ENCODE data around the gene RABGAP1L.

DNA sequence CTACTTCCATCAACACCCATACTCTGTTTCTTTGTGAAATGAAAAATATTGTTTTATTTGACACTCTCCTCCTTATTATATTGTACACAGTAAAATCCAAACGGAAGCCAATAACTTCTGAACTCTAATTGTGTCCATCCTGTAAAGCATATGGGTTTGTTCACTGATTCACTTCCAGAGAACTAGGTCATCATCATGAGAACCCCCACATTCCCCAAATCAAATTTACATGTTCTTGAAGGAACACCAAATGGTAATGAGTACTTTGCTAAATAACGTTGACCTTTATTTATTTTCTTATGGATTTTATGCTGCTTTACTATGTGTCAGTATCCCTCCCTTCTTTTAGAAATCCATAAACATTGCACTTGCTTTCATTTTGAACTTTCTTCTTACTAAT lies 627.0 kb downstream of the RABGAP1L start:
- TF ChIP-seq, protein P1, sequence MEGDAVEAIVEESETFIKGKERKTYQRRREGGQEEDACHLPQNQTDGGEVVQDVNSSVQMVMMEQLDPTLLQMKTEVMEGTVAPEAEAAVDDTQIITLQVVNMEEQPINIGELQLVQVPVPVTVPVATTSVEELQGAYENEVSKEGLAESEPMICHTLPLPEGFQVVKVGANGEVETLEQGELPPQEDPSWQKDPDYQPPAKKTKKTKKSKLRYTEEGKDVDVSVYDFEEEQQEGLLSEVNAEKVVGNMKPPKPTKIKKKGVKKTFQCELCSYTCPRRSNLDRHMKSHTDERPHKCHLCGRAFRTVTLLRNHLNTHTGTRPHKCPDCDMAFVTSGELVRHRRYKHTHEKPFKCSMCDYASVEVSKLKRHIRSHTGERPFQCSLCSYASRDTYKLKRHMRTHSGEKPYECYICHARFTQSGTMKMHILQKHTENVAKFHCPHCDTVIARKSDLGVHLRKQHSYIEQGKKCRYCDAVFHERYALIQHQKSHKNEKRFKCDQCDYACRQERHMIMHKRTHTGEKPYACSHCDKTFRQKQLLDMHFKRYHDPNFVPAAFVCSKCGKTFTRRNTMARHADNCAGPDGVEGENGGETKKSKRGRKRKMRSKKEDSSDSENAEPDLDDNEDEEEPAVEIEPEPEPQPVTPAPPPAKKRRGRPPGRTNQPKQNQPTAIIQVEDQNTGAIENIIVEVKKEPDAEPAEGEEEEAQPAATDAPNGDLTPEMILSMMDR (IDR thresholded peaks at IDR 0.05), result no peak
- no peak for TF ChIP-seq POLR2A (IDR thresholded peaks at IDR 0.05)

All from lower leg skin (tissue), 3 donors.